Erythroblast (primary cell): ENCODE measurements around the gene SLC9A2.

ENCODE experiments used
- GATA1 ChIP-seq: IDR thresholded peaks from 2 replicates; pipeline ENCODE4 v1.6.1; 2011; ENCODE audit warnings: low read depth, mild to moderate bottlenecking, control low read depth, low read length, moderate library complexity
- POLR2A ChIP-seq: IDR thresholded peaks from 2 replicates; pipeline ENCODE4 v1.6.1; 2011; ENCODE audit warnings: mild to moderate bottlenecking, low read length

DNA sequence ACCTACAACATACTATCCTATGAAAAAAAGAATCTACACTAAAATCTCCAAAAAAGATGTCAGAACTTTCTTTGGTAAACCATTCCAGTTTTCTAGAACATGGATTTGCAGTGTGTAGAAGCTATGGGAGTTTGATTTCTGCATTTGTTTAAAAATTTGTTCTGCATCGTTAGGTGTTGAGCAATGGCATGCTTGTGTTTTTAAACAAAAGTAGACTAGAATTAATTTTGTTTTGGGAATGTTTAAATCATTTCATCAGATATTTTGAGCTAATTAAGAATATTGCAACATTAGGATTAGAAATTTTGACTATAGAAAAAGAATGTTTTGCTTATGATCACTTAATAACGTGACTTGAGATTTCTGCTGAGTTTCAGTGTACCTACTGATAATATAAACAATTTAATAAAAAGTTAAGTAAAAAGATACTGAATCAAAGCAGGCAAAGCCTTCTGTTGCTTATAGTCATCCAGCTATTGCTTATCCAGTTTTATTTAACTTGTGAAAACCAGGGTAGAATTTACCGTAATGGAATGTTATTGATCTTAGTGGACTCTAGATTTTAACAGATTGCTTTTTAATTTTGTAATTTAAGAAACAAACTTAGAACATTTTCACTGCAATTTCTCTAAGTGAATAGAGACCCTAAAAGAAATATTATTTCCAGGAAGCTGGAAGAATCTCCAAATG lies 135.2 kb downstream of the SLC9A2 start:
- TF ChIP-seq POLR2A (no peak), GATA1 (no peak)
